GM21447 (cell line): ENCODE data around the gene LAMA5.

Experiments used
- ATAC-seq: cut with Tn5 transposase; IDR thresholded peaks from one replicate; pipeline ENCODE4 v1.9.1; 2021; ENCODE audit not compliant: unreplicated experiment

Gene LAMA5

DNA sequence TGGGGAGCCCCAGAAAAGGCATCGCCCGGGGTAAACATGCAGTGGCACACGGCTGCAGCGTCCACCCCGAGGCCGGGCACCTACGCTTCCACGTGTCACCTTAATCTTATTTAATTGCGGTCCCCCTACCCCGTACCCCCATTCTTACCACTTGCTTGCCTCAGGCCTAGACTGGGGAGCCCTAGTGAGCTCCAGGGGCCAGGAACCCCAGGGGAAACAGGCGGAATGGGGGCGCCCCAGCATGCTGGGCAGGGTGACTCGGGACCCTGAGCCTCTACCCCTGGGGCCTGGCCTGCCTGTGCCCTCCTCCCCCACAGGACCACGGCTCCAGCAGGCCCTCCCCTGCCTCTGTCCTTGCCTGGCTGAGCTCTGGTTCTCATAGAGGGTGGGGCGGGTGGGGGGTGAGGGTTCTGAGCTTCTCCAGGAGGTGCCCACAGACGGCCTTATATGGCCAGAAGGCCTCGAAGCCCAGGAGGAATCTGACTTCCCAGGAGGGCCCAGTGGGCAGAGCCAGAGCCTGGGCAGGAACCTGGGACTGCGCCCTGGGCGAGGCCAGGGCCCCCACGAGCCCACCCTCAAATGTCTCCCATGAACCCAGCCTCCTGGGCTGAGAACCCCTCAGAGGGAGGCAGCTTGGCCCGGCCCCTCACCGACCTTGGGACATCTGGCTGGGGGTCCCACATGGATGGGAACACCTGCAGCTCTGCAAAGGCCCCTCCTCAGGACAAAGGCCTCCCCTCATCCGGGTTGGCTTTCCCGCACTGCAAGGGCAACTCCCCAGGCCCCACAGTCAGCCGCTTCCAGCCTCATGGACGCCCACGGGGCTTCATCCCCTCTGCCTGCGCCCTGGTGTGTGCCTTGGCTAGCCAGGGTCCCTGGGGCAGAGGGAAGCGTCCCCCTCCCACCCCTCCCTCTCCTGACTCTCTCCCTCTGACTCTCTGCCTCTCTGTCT is 5.2 kb upstream of the LAMA5 start:
- no peak for ATAC-seq

GRCh38 chr20:62371588-62372041 is 4.5 kb upstream of the LAMA5 start:
- ATAC-seq = no peak

GRCh38 chr20:62370807-62371587 is 3.9 kb upstream of the LAMA5 start:
- ATAC-seq = no peak

- no peak for ATAC-seq
Measured at GRCh38 chr20:62370115-62370806, 3.1 kb upstream of the LAMA5 start.

- no peak for ATAC-seq
Measured at GRCh38 chr20:62369815-62370114, 2.7 kb upstream of the LAMA5 start.

- ATAC-seq = no peak
Measured at GRCh38 chr20:62368976-62369814, 2.1 kb upstream of the LAMA5 start.

GRCh38 chr20:62368392-62368975 is 1.4 kb upstream of the LAMA5 start:
- ATAC-seq = no peak

GRCh38 chr20:62367633-62368391 is 700 bp upstream of the LAMA5 start:
- ATAC-seq = no peak

GRCh38 chr20:62366370-62367135 is 559 bp downstream of the LAMA5 start:
- no peak for ATAC-seq

DNA sequence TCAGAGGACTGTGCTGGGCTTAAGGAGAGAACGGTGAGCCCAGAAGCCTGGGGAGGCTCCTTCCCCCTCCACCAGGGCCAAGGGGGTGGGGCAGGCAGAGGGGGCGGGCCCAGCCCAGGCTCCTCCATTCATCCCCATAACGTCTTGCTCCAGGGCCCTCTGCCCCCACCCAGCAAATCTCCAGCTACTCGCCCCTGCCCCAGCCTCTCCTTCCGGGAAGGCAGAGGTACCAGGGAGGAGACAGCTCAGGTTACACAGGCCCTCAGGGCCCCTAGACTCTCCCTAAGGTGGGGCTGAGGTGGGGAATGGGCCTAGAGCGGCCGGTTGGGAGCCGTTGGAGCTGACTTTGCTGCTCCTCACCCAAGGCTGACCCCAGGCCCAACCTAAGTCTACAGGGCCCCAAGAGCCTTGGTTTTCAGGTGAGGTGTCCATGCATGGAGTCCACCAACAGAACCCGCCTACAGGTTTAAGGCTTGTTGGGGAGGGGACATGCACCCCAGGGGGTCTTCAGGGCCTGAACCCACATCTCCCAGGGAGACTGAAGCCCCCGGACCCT is 1.2 kb downstream of the LAMA5 start:
- no peak for ATAC-seq

GRCh38 chr20:62364911-62365736 is 2.0 kb downstream of the LAMA5 start:
- ATAC-seq = no peak

GRCh38 chr20:62363920-62364851 is 2.9 kb downstream of the LAMA5 start:
- ATAC-seq = no peak

DNA sequence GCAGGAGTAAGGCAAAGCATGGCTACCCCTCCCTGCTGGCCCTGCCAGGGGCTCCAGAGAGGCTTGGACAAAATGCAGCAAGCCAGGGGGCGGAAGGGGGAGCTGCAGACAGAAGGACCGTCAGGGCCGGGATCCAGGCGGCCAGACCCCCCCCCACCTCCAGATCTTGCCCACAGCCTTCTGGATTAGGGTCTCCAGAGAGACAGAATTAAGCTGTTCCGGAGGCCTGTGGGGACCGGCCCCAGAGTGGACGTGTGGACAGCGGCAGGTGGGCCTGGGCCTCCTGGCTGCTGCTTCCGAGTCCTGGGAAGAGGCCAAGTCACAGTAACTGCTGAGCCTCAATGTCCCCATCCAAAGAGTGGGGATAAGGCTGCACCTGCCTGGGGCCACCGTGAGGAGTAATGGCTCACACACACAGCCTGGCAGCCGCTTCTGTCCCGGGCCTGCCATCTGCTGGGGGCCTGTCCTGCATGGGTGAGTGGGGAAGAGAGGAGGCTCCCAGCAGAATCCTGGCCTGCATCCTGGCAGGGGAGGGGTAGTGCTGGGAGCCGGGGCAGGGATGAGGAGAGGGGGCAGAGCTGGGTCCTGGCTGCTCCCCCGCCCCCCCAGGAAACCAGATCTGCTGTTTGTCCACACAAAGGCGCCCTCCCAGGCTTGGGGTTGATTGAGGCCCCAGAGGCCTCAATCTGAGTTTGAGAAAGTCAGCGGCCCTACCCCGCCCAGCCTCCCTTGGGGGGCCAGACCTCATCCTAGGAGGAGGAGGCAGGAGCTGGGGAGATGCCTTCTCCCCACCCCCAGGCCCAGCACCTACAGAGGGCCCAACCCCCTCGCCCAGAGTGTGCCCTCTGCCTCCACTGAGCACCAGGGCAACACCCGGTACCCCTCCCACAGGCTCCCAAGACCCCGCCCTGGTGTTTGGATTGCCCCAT is 3.9 kb downstream of the LAMA5 start:
- ATAC-seq = no peak

- no peak for ATAC-seq
Measured at GRCh38 chr20:62362590-62362940, 4.5 kb downstream of the LAMA5 start.

DNA sequence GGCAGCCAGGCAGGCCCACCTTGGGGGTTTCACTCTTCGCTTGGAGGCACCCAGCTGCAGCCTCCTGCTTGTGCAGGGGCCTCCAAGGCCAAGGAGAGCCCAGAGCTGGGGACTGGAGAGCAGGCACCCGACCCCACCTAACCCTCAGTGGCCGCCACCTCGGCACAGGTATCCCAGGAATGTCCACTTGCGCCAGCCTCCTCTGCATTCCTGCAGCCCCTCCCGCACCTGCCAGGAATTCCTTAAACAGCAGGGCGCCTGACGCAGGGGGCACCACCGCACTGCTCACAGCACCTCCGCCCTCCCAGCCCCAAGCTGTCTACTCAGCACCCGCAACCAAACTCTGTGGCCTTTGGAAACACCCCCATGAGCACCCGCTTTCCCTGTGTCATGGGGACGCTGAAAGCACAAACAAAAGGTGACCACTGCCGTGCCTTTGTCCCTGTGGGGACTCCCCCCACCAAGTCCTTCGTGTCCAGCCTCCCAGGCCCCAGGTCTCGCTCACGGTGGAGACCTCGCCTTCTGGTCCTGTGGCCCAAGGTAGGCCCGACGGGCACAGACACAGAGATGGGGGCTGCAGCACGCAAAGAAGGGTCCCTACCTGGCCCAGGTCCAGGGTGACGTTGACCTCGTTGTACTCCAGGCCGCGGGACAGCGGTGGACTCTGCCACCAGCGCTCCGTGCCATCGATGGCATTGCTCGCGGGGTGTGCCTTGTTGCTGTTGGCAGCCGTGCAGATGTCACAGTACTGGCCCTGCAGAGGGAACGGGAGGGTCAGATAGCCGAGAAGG is 5.1 kb downstream of the LAMA5 start:
- ATAC-seq = no peak
